H9 (cell line): ENCODE measurements around the gene FYN. TPM values are rescaled to one million over a fixed set of nuclear protein-coding genes. Genes with fewer than 3 reads are reported as not detected.

ENCODE experiments used
- DNase-seq: peaks from one replicate; pipeline ENCODE4 v3.0.0-alpha.2; 2017
- H2AFZ ChIP-seq: one replicate; pipeline ENCODE4 v1.6.1; 2013; ENCODE audit warnings: mild to moderate bottlenecking, low read length, control low read depth, moderate library complexity
- H2AK5ac ChIP-seq: 2 replicates; pipeline ENCODE4 v1.6.1; 2013; ENCODE audit warnings: low read length, control low read depth, mixed read lengths; ENCODE audit not compliant: insufficient read length
- H2BK120ac ChIP-seq: one replicate; pipeline ENCODE4 v1.6.1; 2013; ENCODE audit warnings: low read depth, mild to moderate bottlenecking, low read length, control low read depth, inconsistent platforms; ENCODE audit not compliant: poor library complexity, severe bottlenecking
- H2BK12ac ChIP-seq: 2 replicates; pipeline ENCODE4 v1.6.1; 2013; ENCODE audit warnings: low read length, control low read depth, mixed read lengths, low read depth; ENCODE audit not compliant: insufficient read length
- H2BK15ac ChIP-seq: 2 replicates; pipeline ENCODE4 v1.6.1; 2013; ENCODE audit warnings: low read depth, low read length, control low read depth
- H2BK20ac ChIP-seq: one replicate; pipeline ENCODE4 v1.6.1; 2013; ENCODE audit warnings: low read depth, mild to moderate bottlenecking, low read length, control low read depth, inconsistent platforms; ENCODE audit not compliant: poor library complexity, severe bottlenecking
- H2BK5ac ChIP-seq: 2 replicates; pipeline ENCODE4 v1.6.1; 2013; ENCODE audit warnings: low read length, control low read depth, mixed read lengths; ENCODE audit not compliant: insufficient read length
- H3K14ac ChIP-seq: 2 replicates; pipeline ENCODE4 v1.6.1; 2013; ENCODE audit warnings: low read length, control low read depth; ENCODE audit not compliant: insufficient read depth
- H3K18ac ChIP-seq: 2 replicates; pipeline ENCODE4 v1.6.1; 2013; ENCODE audit warnings: low read depth, mild to moderate bottlenecking, mixed read lengths, low read length, control low read depth; ENCODE audit not compliant: insufficient read length
- H3K23ac ChIP-seq: 2 replicates; pipeline ENCODE4 v1.6.1; 2013; ENCODE audit warnings: low read length, control low read depth, mixed read lengths, low read depth; ENCODE audit not compliant: insufficient read length
- H3K23me2 ChIP-seq: 2 replicates; pipeline ENCODE4 v1.6.1; 2013; ENCODE audit warnings: low read depth, mild to moderate bottlenecking, mixed read lengths, low read length, control low read depth; ENCODE audit not compliant: insufficient read length, poor library complexity, severe bottlenecking
- H3K27ac ChIP-seq: 2 replicates; pipeline ENCODE4 v1.5.1; 2013; ENCODE audit warnings: low read length, control low read depth, mixed read lengths, low read depth; ENCODE audit not compliant: insufficient read length
- H3K27me3 ChIP-seq: 2 replicates; pipeline ENCODE4 v1.6.1; 2013; ENCODE audit warnings: low read length, control low read depth, inconsistent platforms; ENCODE audit not compliant: insufficient read depth
- H3K4ac ChIP-seq: 2 replicates; pipeline ENCODE4 v1.6.1; 2013; ENCODE audit warnings: low read depth, mild to moderate bottlenecking, control low read depth, inconsistent platforms, low read length, moderate library complexity
- H3K4me1 ChIP-seq: 2 replicates; pipeline ENCODE4 v1.6.1; 2013; ENCODE audit warnings: low read length, control low read depth, inconsistent platforms; ENCODE audit not compliant: insufficient read depth
- H3K4me2 ChIP-seq: 2 replicates; pipeline ENCODE4 v1.6.1; 2013; ENCODE audit warnings: low read length, control low read depth, mixed read lengths; ENCODE audit not compliant: insufficient read length, insufficient read depth
- H3K56ac ChIP-seq: 2 replicates; pipeline ENCODE4 v1.6.1; 2013; ENCODE audit warnings: low read depth, mild to moderate bottlenecking, mixed read lengths, low read length, control low read depth; ENCODE audit not compliant: insufficient read length
- H3K79me1 ChIP-seq: 2 replicates; pipeline ENCODE4 v1.6.1; 2013; ENCODE audit warnings: low read depth, mild to moderate bottlenecking, moderate library complexity, low read length, control low read depth, inconsistent platforms; ENCODE audit not compliant: insufficient read depth, poor library complexity, severe bottlenecking
- H3K79me2 ChIP-seq: 2 replicates; pipeline ENCODE4 v1.6.1; 2013; ENCODE audit warnings: low read length, control low read depth, inconsistent platforms; ENCODE audit not compliant: insufficient read depth
- H3K9ac ChIP-seq: 2 replicates; pipeline ENCODE4 v1.6.1; 2013; ENCODE audit warnings: low read length, control low read depth, mixed read lengths; ENCODE audit not compliant: insufficient read length; ENCODE audit errors: extremely low read depth
- H3K9me3 ChIP-seq: one replicate; pipeline ENCODE4 v1.6.1; 2013; ENCODE audit warnings: low read depth, low read length, inconsistent platforms; ENCODE audit not compliant: control insufficient read depth
- H3T11ph ChIP-seq: one replicate; pipeline ENCODE4 v1.6.1; 2013; ENCODE audit warnings: mild to moderate bottlenecking, low read length, control low read depth, inconsistent platforms
- H4K20me1 ChIP-seq: one replicate; pipeline ENCODE4 v1.6.1; 2013; ENCODE audit not compliant: control insufficient read depth, insufficient read length, insufficient read depth
- H4K5ac ChIP-seq: 2 replicates; pipeline ENCODE4 v1.6.1; 2013; ENCODE audit warnings: low read depth, mild to moderate bottlenecking, mixed read lengths, low read length, control low read depth; ENCODE audit not compliant: insufficient read length
- H4K8ac ChIP-seq: replicated peaks from 2 replicates; pipeline ENCODE4 v1.6.1; 2013; ENCODE audit warnings: low read length, control low read depth, mixed read lengths, low read depth; ENCODE audit not compliant: insufficient read length
- H4K91ac ChIP-seq: 2 replicates; pipeline ENCODE4 v1.6.1; 2013; ENCODE audit warnings: low read depth, mild to moderate bottlenecking, moderate library complexity, mixed read lengths, low read length, control low read depth; ENCODE audit not compliant: insufficient read length
- H3K27ac Mint-ChIP-seq, 3 experiments: 2 replicates in 2 of 3; 3 replicates in 1 of 3; pipeline ENCODE4 v1.8.0; 2020 to 2021; ENCODE audit warnings: mixed read lengths in 3 of 3, mild to moderate bottlenecking in 1 of 3, moderate library complexity in 1 of 3
- H3K27me3 Mint-ChIP-seq: 2 replicates; pipeline ENCODE4 v1.8.0; 2021; ENCODE audit warnings: low read depth, mild to moderate bottlenecking, moderate library complexity, mixed read lengths
- H3K36me3 Mint-ChIP-seq, 3 experiments: 2 replicates in 2 of 3; 3 replicates in 1 of 3; pipeline ENCODE4 v1.8.0; 2020 to 2021; ENCODE audit warnings: low read depth in 3 of 3, mixed read lengths in 3 of 3; ENCODE audit not compliant: insufficient read depth in 1 of 3
- H3K4me1 Mint-ChIP-seq, 2 experiments: 2 replicates each; pipeline ENCODE4 v1.8.0; 2020; ENCODE audit warnings: mixed read lengths in 2 of 2
- H3K4me3 Mint-ChIP-seq, 2 experiments: 2 replicates in 1 of 2; 3 replicates in 1 of 2; pipeline ENCODE4 v1.8.0; 2020 to 2021; ENCODE audit warnings: mild to moderate bottlenecking in 2 of 2, mixed read lengths in 2 of 2, moderate library complexity in 1 of 2
- H3K9me3 Mint-ChIP-seq, 2 experiments: 2 replicates in 1 of 2; 3 replicates in 1 of 2; pipeline ENCODE4 v1.8.0; 2020; ENCODE audit warnings: mild to moderate bottlenecking in 2 of 2, mixed read lengths in 2 of 2, moderate library complexity in 1 of 2
- CTCF ChIP-seq: fragments of 200-600 bp; sonication (generic); conservative IDR thresholded peaks from 3 replicates; pipeline ENCODE4 v1.8.0; 2021; ENCODE audit warnings: antibody characterized with exemption, mild to moderate bottlenecking
- total RNA-seq: library from RNA; stranded (reverse); gene quantifications from 2 replicates; pipeline ENCODE4 v1.2.1, GENCODE V29; 2021

FYN gene
- total RNA-seq, 1 experiment from 2014 or later: 64.8 TPM

- H3K4me3 Mint-ChIP-seq: no peak overlapping the region; a peak in 1 of 5 replicates
- H3K23me2 ChIP-seq: no peaks in the 10 kb centered on the region
- no peak overlapping the region for H3K27ac ChIP-seq
- H3K4me2 ChIP-seq: no peak overlapping the region
- H3K9ac ChIP-seq: no peak overlapping the region
- no peaks in the 10 kb centered on the region for H3K27me3 ChIP-seq
- no peaks in the 10 kb centered on the region for H3K79me1 ChIP-seq
- H2BK15ac ChIP-seq: no peak overlapping the region
- no peak for TF ChIP-seq CTCF
- no peak overlapping the region for H2BK120ac ChIP-seq
- no peaks in the 10 kb centered on the region for H3K9me3 Mint-ChIP-seq
- H3K23ac ChIP-seq: no peak overlapping the region
- H2BK20ac ChIP-seq: no peak overlapping the region
- H3K4ac ChIP-seq: no peak overlapping the region
- H3K4me1 Mint-ChIP-seq: peaks cover 13 to 14% of the 10 kb centered on the region in 2 experiments
- peaks cover 12% of the 10 kb centered on the region for H3K27me3 Mint-ChIP-seq
- no peak overlapping the region for H4K8ac ChIP-seq
- no peaks in the 10 kb centered on the region for H3K36me3 Mint-ChIP-seq
- no peak overlapping the region for H3K27ac Mint-ChIP-seq
- no peak overlapping the region for H3K56ac ChIP-seq
- no peaks in the 10 kb centered on the region for H4K20me1 ChIP-seq
- DNase-seq: no peak
- no peaks in the 10 kb centered on the region for H3K79me2 ChIP-seq
- H2BK12ac ChIP-seq: no peak overlapping the region
- no peak overlapping the region for H3T11ph ChIP-seq
- H3K18ac ChIP-seq: no peak overlapping the region
- H3K4me1 ChIP-seq: peaks cover 4% of the 10 kb centered on the region; the same call in 1 of the 2 replicates
- no peak overlapping the region for H2AFZ ChIP-seq
- no peak overlapping the region; the same call in 1 of the 2 replicates for H3K14ac ChIP-seq
- H4K5ac ChIP-seq: no peak overlapping the region
- H2AK5ac ChIP-seq: no peak overlapping the region
- H3K9me3 ChIP-seq: no peaks in the 10 kb centered on the region
- H2BK5ac ChIP-seq: no peak overlapping the region
- H4K91ac ChIP-seq: no peak overlapping the region
Measured at GRCh38 chr6:111620169-111620568, 253.1 kb downstream of the FYN start.
